ENCODE results near the gene ACRV1. TPM values are rescaled to one million over a fixed set of nuclear protein-coding genes. Genes with fewer than 3 reads are reported as not detected.

ACRV1 gene
- polyA plus RNA-seq, 1 of the 3 experiments (the other 2 are of a cell fraction): not detected

- peak overlapping the region; percentile 77 to 79 for H3K4me3 ChIP-seq (ENCODE audit: low read depth in 2 of 2, low read length in 1 of 2)
- CTCF ChIA-PET: interaction anchor here (0.9 to 1.5 kb wide), 5 partner anchors 11 to 254 kb away, joined by 3 to 6 read pairs (median 3); no protein-coding TSS in a partner anchor
- 38% methylated on average over 7 of the region's 7 CpGs for WGBS (ENCODE audit: low lambda C conversion rate)
Observed at GRCh38 chr11:125627236-125627910, 53.3 kb downstream of the ACRV1 start.

DNA sequence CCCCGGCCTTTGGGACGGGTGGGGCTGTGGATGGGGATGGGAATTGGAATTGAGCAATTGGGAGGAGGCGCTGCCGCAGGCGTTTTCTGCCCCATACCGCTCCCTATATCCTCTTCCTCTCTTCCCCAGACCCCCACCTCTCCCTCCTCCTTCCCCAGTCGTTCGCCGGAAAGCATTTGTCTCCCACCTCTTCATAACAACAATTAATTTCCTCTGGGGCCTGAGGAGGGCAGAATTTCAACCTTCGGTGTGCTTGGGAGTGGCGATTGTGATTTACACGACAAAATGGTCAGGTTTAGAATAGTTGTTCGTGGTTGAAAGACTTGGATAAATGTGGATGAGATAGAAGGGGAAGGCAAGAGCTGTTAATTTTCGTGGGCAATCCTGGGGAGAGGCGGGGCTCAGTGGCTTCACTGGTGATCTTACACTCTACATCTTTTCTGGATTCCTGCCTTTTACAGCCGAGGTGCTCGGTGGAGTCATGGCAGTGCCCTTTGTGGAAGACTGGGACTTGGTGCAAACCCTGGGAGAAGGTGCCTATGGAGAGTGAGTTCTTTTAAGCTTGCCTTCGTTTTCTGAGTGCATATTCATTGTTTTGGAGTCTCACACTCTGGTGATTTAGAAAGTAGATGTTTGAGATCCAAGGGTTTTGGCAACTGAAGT, 54.2 kb downstream of the ACRV1 start:
- 2% methylated on average over 15 of the region's 18 CpGs for WGBS (ENCODE audit: low lambda C conversion rate)
- POLR2A ChIA-PET: interaction anchor here (0.7 kb wide), 1 partner anchor 34 kb away, joined by 4 read pairs; the partner anchor contains the start of gene STT3A
- Histone ChIP-seq H3K9ac (peak overlapping the region; percentile 78), H3K27me3 (ENCODE audit: insufficient read depth) (no peaks in the 10 kb centered on the region), H3K9me2 (no peaks in the 10 kb centered on the region), H3K27ac (ENCODE audit: low read depth in 2 of 2, low read length in 1 of 2) (peak overlapping the region; percentile 92 to 97), H3K79me2 (ENCODE audit: insufficient read depth) (peaks cover 39% of the 10 kb centered on the region), H3K4me3 (ENCODE audit: low read depth in 2 of 2, low read length in 1 of 2) (peak overlapping the region; percentile 77 to 79), H3K9me3 (no peaks in the 10 kb centered on the region), H2AFZ (ENCODE audit: low read depth) (peak overlapping the region; percentile 80), H3K4me1 (ENCODE audit: control insufficient read depth in 1 of 2, insufficient read depth in 2 of 2, low read depth in 1 of 2, low read length in 1 of 2) (peaks cover 4 to 11% of the 10 kb centered on the region in 2 experiments; a peak in 3 of 4 replicates), H3K4me2 (peak overlapping the region; percentile 88), H4K20me1 (ENCODE audit: insufficient read depth) (no peaks in the 10 kb centered on the region), H3F3A (replicated peaks; ENCODE audit: insufficient read depth) (peaks cover 44% of the 10 kb centered on the region), H3K36me3 (replicated peaks in 1 of 2; ENCODE audit: control insufficient read depth in 1 of 2, insufficient read depth in 2 of 2, low read length in 1 of 2) (peaks cover 17 to 30% of the 10 kb centered on the region in 2 experiments)
- peak; percentile 75 for DNase-seq
- CTCF ChIA-PET: interaction anchor here (0.9 to 2.0 kb wide), 7 partner anchors 10 to 255 kb away, joined by 3 to 8 read pairs (median 5); partner anchors contain the start of gene EI24
- TF ChIP-seq MXI1 (IDR thresholded peaks at IDR 0.05; ENCODE audit: low read depth, low read length) (0 out of 2 replicates have a peak, but pooled peaks have one; percentile 34), SMC3 (IDR thresholded peaks at IDR 0.05; ENCODE audit: low read depth, low read length) (0 out of 2 replicates have a peak, but pooled peaks have one; percentile 14), FOSL2 (IDR thresholded peaks at IDR 0.05; ENCODE audit: borderline replicate concordance, low read depth) (no peak), TAF1 (IDR thresholded peaks at IDR 0.05; ENCODE audit: borderline replicate concordance, low read depth, low read length) (no peak), ELF1 (IDR thresholded peaks at IDR 0.05) (0 out of 2 replicates have a peak, but pooled peaks have one; percentile 4), RAD21 (IDR thresholded peaks at IDR 0.05; ENCODE audit: low read length) (peak; percentile 17; the same call in 1 of the 2 replicates), YY1 (IDR thresholded peaks at IDR 0.05; ENCODE audit: low read depth) (peak; percentile 27), REST (IDR thresholded peaks at IDR 0.05; ENCODE audit: low read depth, low read length) (no peak), CTCF (IDR thresholded peaks at IDR 0.05) (peak; percentile 58)

More at GRCh38 chr11:125627236-125627910, 53.3 kb downstream of the ACRV1 start:
- Histone ChIP-seq H4K20me1 (ENCODE audit: insufficient read depth) (no peaks in the 10 kb centered on the region), H3K9me3 (no peaks in the 10 kb centered on the region), H3K4me1 (ENCODE audit: control insufficient read depth in 1 of 2, insufficient read depth in 2 of 2, low read depth in 1 of 2, low read length in 1 of 2) (peaks cover 4 to 11% of the 10 kb centered on the region in 2 experiments; a peak in 3 of 4 replicates), H3K79me2 (ENCODE audit: insufficient read depth) (peaks cover 45% of the 10 kb centered on the region), H2AFZ (ENCODE audit: low read depth) (peak overlapping the region; percentile 80), H3K9ac (peak overlapping the region; percentile 78), H3K27me3 (ENCODE audit: insufficient read depth) (no peaks in the 10 kb centered on the region), H3K9me2 (no peaks in the 10 kb centered on the region), H3K27ac (ENCODE audit: low read depth in 2 of 2, low read length in 1 of 2) (peak overlapping the region; percentile 92 to 97), H3F3A (replicated peaks; ENCODE audit: insufficient read depth) (peaks cover 39% of the 10 kb centered on the region), H3K36me3 (replicated peaks in 1 of 2; ENCODE audit: control insufficient read depth in 1 of 2, insufficient read depth in 2 of 2, low read length in 1 of 2) (peaks cover 13 to 30% of the 10 kb centered on the region in 2 experiments), H3K4me2 (peak overlapping the region; percentile 88)
- TF ChIP-seq GATA2 (CRISPR knock-in tag; IDR thresholded peaks at IDR 0.05): no peak
- TF ChIP-seq, protein P1, sequence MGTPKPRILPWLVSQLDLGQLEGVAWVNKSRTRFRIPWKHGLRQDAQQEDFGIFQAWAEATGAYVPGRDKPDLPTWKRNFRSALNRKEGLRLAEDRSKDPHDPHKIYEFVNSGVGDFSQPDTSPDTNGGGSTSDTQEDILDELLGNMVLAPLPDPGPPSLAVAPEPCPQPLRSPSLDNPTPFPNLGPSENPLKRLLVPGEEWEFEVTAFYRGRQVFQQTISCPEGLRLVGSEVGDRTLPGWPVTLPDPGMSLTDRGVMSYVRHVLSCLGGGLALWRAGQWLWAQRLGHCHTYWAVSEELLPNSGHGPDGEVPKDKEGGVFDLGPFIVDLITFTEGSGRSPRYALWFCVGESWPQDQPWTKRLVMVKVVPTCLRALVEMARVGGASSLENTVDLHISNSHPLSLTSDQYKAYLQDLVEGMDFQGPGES (IDR thresholded peaks at IDR 0.05; ENCODE audit: low read depth, low read length): no peak
- no peak for TF ChIP-seq RXRA (IDR thresholded peaks at IDR 0.05; ENCODE audit: borderline replicate concordance, low read depth)
- no peak for TF ChIP-seq JUND (IDR thresholded peaks at IDR 0.05)
- TF ChIP-seq, protein P2, sequence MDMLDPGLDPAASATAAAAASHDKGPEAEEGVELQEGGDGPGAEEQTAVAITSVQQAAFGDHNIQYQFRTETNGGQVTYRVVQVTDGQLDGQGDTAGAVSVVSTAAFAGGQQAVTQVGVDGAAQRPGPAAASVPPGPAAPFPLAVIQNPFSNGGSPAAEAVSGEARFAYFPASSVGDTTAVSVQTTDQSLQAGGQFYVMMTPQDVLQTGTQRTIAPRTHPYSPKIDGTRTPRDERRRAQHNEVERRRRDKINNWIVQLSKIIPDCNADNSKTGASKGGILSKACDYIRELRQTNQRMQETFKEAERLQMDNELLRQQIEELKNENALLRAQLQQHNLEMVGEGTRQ (IDR thresholded peaks at IDR 0.05; ENCODE audit: borderline replicate concordance, low read depth, low read length): no peak
- no peak for TF ChIP-seq TAF1 (IDR thresholded peaks at IDR 0.05; ENCODE audit: borderline replicate concordance, low read depth, low read length)
- no peak for TF ChIP-seq RFX5 (IDR thresholded peaks at IDR 0.05; ENCODE audit: low read length)
- TF ChIP-seq MEF2A (IDR thresholded peaks at IDR 0.05; ENCODE audit: borderline replicate concordance, low read depth): no peak
- TF ChIP-seq SMC3 (IDR thresholded peaks at IDR 0.05; ENCODE audit: low read depth, low read length): no peak
- no peak for TF ChIP-seq FOSL2 (IDR thresholded peaks at IDR 0.05; ENCODE audit: borderline replicate concordance, low read depth)
- no peak for TF ChIP-seq TCF12 (IDR thresholded peaks at IDR 0.05)
- TF ChIP-seq RAD21 (IDR thresholded peaks at IDR 0.05; ENCODE audit: low read length): no peak
- DNase-seq: no peak
- POLR2A ChIA-PET: interaction anchor here (0.7 kb wide), 1 partner anchor 35 kb away, joined by 4 read pairs; the partner anchor contains the start of gene STT3A

Measured in SK-N-SH (cell line).